Thyroid gland (tissue), 4 donors: Measurements from ENCODE around the gene RPL22L1. TPM values are rescaled to one million over a fixed set of nuclear protein-coding genes. Genes with fewer than 3 reads are reported as not detected.

Experiments used
- DNase-seq, 2 donors: peaks; one replicate each; pipeline ENCODE4 v3.0.0-alpha.2; 2019
- H3K27ac ChIP-seq, 3 donors: fragments of 200-600 bp; sonication (generic); 1 replicate in 2 of 3; 2 replicates in 1 of 3; pipeline ENCODE4 v1.5.1; 2016 to 2019; ENCODE audit warnings: mild to moderate bottlenecking in 1 of 3, moderate library complexity in 1 of 3
- H3K27me3 ChIP-seq: fragments of 200-600 bp; sonication (generic); one replicate; pipeline ENCODE4 v1.5.1; 2019
- H3K36me3 ChIP-seq, 2 donors: fragments of 200-600 bp; sonication (generic); one replicate each; pipeline ENCODE4 v1.5.1; 2016 to 2019
- H3K4me1 ChIP-seq, 2 donors: fragments of 200-600 bp; sonication (generic); one replicate each; pipeline ENCODE4 v1.5.1; 2017 to 2019
- H3K4me3 ChIP-seq, 3 donors: fragments of 200-600 bp; sonication (generic); replicated peaks in 1 of 3; 1 replicate in 2 of 3; 2 replicates in 1 of 3; pipeline ENCODE4 v1.5.1; 2016; ENCODE audit warnings: mild to moderate bottlenecking in 1 of 3
- H3K9me3 ChIP-seq: fragments of 200-600 bp; sonication (generic); one replicate; pipeline ENCODE4 v1.5.1; 2017
- POLR2A ChIP-seq, 2 donors: fragments of 450-650 bp; IDR thresholded peaks; one replicate each; pipeline ENCODE4 v1.6.1; 2017; ENCODE audit warnings: antibody characterized with exemption in 2 of 2, mild to moderate bottlenecking in 2 of 2, moderate library complexity in 1 of 2
- WGBS, 2 donors: methylation state at CpG; one replicate each; pipeline ENCODE4 v1.1.5; 2017; 5-methylcytosine and 5-hydroxymethylcytosine counted together
- intact Hi-C: fragments of 100-400 bp; cut with DNase I; formaldehyde crosslinking; loops from one replicate; pipeline ENCODE4 v1.15.1; 2023
- total RNA-seq, 4 donors: library from RNA; depleted of rRNA; stranded (reverse); fragments of >200 nt; gene quantifications; one replicate each; pipeline ENCODE4 v1.2.3, GENCODE V29; 2016
- TF ChIP-seq, protein P1 (sequence below), 6 experiments: fragments of 200-600 bp in 3 of 6; fragments of 450-650 bp in 3 of 6; sonication (generic) in 3 of 6; IDR thresholded peaks; one replicate each; pipeline ENCODE4 v1.5.1; 2016 to 2019; ENCODE audit warnings: antibody characterized with exemption in 6 of 6, mild to moderate bottlenecking in 2 of 6, inconsistent platforms in 1 of 6, moderate library complexity in 1 of 6

RPL22L1 gene
- total RNA-seq, 4 donors from 2014 or later: 29.9 to 142 (median 56.8) TPM

DNA sequence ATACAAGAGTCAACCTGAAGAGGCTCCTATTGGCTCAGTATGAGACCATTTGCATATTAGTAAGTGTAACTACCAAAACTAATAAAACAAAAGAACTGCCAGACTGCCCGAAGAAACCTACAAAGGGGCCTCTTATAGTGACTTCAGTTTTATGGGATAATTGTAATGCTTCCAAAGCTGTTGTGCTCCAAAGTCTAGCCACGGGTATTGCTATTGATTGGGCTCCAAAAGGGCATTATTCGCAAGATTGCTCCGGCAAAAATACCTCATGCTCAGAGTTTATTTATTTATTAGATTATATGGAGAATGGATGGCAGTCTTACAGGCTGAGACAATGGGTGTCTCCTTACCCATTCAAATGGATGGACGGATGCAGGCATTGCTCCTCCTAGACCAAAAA, 11.4 kb downstream of the RPL22L1 start:
- Histone ChIP-seq H3K4me1 (no peaks in the 10 kb centered on the region), H3K4me3 (no peak overlapping the region), H3K27me3 (no peaks in the 10 kb centered on the region), H3K9me3 (no peaks in the 10 kb centered on the region), H3K36me3 (no peaks in the 10 kb centered on the region), H3K27ac (no peak overlapping the region)
- no peak for DNase-seq
- WGBS, 2 donors: 87 to 89% methylated on average over 5 of the region's 5 CpGs
- intact Hi-C loops: no loop called here
- TF ChIP-seq, protein P1, sequence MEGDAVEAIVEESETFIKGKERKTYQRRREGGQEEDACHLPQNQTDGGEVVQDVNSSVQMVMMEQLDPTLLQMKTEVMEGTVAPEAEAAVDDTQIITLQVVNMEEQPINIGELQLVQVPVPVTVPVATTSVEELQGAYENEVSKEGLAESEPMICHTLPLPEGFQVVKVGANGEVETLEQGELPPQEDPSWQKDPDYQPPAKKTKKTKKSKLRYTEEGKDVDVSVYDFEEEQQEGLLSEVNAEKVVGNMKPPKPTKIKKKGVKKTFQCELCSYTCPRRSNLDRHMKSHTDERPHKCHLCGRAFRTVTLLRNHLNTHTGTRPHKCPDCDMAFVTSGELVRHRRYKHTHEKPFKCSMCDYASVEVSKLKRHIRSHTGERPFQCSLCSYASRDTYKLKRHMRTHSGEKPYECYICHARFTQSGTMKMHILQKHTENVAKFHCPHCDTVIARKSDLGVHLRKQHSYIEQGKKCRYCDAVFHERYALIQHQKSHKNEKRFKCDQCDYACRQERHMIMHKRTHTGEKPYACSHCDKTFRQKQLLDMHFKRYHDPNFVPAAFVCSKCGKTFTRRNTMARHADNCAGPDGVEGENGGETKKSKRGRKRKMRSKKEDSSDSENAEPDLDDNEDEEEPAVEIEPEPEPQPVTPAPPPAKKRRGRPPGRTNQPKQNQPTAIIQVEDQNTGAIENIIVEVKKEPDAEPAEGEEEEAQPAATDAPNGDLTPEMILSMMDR (IDR thresholded peaks at IDR 0.05): no peak
- no peak for TF ChIP-seq POLR2A (IDR thresholded peaks at IDR 0.05)

DNA sequence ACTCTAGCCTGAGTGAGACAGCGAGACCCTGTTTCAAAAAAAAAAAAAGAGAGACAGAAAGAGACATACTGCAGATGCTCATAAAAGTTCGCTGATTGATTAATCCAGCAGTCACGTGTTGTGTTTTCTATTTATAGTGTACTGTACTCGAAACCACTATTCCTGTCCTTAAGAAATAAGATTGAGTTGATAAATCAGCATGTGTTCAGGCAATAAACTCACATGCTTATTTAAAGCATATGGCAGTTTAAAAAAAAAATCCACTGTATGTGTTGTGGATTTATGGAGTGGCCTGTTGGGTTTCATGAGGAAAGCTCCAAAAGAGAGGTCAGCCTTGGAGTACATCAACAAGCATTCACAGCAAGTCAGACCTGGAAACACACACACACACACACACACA, 17.7 kb downstream of the RPL22L1 start:
- no peak for DNase-seq
- no peaks in the 10 kb centered on the region for H3K36me3 ChIP-seq
- no peaks in the 10 kb centered on the region for H3K27me3 ChIP-seq
- no peak overlapping the region for H3K4me3 ChIP-seq
- no peaks in the 10 kb centered on the region for H3K9me3 ChIP-seq
- no peak overlapping the region for H3K27ac ChIP-seq
- TF ChIP-seq, protein P1 (IDR thresholded peaks at IDR 0.05): no peak
- no peak for TF ChIP-seq POLR2A (IDR thresholded peaks at IDR 0.05)
- intact Hi-C loops: no loop called here
- WGBS, 2 donors: 84 to 86% methylated on average over 4 of the region's 4 CpGs
- H3K4me1 ChIP-seq: no peaks in the 10 kb centered on the region

DNA sequence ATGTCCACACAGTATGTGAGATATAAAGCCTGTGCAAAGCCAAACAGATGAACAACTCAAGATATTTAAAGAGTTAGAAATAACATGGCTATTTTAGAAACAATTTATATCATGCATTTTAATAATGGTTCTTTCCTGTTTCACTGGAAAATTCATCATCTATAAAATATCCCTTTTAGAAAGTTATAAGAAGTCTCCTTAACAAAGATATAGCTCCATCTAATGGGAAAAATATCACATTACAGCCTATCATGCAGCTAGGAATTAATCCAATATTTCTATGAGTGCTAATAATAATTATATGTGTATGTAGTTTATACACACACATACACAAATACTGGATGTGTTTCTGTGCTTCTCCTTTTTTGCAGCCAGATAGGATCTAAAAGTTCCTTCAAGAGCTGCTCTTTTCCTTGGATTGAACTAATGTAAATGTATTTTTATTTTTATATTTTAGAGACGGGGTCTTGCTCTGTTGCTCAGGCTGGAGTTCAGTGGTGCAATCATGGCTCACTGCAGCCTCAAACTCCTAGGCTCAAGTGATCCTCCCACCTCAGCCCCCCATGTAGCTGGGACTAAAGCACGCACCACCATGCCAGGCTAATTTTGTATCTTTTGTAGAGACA, 21.6 kb downstream of the RPL22L1 start:
- 92 to 94% methylated on average over 2 of the region's 2 CpGs for WGBS, 2 donors
- Histone ChIP-seq H3K9me3 (no peaks in the 10 kb centered on the region), H3K36me3 (no peaks in the 10 kb centered on the region), H3K4me3 (no peak overlapping the region), H3K27me3 (no peaks in the 10 kb centered on the region), H3K27ac (no peak overlapping the region), H3K4me1 (no peaks in the 10 kb centered on the region)
- TF ChIP-seq, protein P1 (IDR thresholded peaks at IDR 0.05): peak in 3 of 6 experiments; percentile 29 to 55 (median 45)
- no peak for TF ChIP-seq POLR2A (IDR thresholded peaks at IDR 0.05)
- no peak for DNase-seq
- intact Hi-C loops: no loop called here

DNA sequence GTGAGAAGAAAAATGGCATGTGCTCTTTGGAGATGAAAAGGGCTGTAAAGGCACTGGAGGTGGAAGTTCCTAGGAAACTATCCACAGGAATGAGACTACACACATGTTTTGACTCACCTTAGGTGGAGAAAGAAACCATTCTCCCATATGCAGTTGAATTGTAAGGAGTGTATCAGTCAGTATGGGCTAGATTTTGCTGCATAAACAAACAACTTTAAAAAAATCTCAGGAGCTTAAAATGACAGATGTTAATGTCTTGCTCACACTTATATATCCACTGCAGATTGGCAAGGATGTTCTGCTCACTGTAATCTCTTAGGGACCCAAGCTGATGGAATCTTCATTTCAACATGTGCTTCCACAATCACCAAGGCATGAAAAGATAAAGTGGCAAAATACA, 25.6 kb downstream of the RPL22L1 start:
- Histone ChIP-seq H3K36me3 (no peaks in the 10 kb centered on the region), H3K4me3 (no peak overlapping the region), H3K27ac (no peak overlapping the region), H3K4me1 (no peaks in the 10 kb centered on the region), H3K9me3 (no peaks in the 10 kb centered on the region), H3K27me3 (no peaks in the 10 kb centered on the region)
- intact Hi-C loops: no loop called here
- no peak for DNase-seq
- TF ChIP-seq, protein P1 (IDR thresholded peaks at IDR 0.05): no peak
- TF ChIP-seq POLR2A (IDR thresholded peaks at IDR 0.05): no peak

DNA sequence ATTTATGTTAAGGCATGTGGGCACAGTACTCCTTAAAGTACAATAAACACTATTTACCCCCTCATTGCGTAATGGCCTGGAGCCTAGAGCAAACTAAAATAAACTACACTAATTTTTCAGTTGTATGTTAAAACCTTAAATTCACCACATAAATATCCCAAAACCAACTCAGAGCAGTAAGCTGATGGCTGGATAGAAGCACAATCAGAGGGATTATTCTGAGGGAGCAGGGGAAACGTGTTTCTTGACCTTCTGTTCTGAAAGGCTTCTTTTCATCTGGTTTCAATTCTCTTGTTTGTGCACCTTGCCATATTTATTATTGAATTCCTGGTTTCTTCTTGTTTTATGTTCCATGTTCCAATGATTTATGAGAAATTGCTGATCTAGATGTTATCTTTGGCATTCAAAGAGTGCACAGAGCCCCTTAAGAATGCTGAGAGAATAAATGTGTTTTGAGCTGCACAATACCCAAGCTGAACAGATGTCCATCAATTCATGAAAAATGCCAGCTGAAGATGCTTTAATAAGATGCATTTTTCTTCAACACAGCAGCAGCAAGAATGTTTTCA, 29.6 kb downstream of the RPL22L1 start:
- no peak for TF ChIP-seq POLR2A (IDR thresholded peaks at IDR 0.05)
- TF ChIP-seq, protein P1 (IDR thresholded peaks at IDR 0.05): no peak
- Histone ChIP-seq H3K27ac (no peak overlapping the region), H3K4me1 (no peaks in the 10 kb centered on the region), H3K27me3 (no peaks in the 10 kb centered on the region), H3K9me3 (no peaks in the 10 kb centered on the region), H3K4me3 (no peak overlapping the region), H3K36me3 (no peaks in the 10 kb centered on the region)
- intact Hi-C loops: no loop called here
- WGBS, 2 donors: 74 to 86% methylated on average over 2 of the region's 2 CpGs
- DNase-seq: no peak
